Activated CD4-positive, alpha-beta T cell treated with anti-CD3 and anti-CD28 coated beads for 4 hours (primary cell): Measurements from ENCODE around the gene XIRP2.

Source experiments
- DNase-seq, 2 donors: peaks; one replicate each; pipeline ENCODE4 v3.0.0-alpha.2; 2020

Gene XIRP2

GRCh38 chr2:167142554-167142953 is 254.3 kb downstream of the XIRP2 start:
- DNase-seq = no peak

- no peak for DNase-seq
Observed at GRCh38 chr2:167144179-167144898, 256.1 kb downstream of the XIRP2 start.

- no peak for DNase-seq
Observed at GRCh38 chr2:167147271-167147941, 259.1 kb downstream of the XIRP2 start.

GRCh38 chr2:167151894-167152293 is 263.6 kb downstream of the XIRP2 start:
- no peak for DNase-seq

GRCh38 chr2:167157523-167157922 is 269.2 kb downstream of the XIRP2 start:
- DNase-seq = no peak

- no peak for DNase-seq
Observed at GRCh38 chr2:167177196-167177595, 288.9 kb downstream of the XIRP2 start.

- DNase-seq = no peak
Observed at GRCh38 chr2:167181134-167181533, 292.9 kb downstream of the XIRP2 start.

GRCh38 chr2:167181688-167182087 is 293.4 kb downstream of the XIRP2 start:
- no peak for DNase-seq

- no peak for DNase-seq
Observed at GRCh38 chr2:167182403-167182802, 294.1 kb downstream of the XIRP2 start.

- no peak for DNase-seq
Observed at GRCh38 chr2:167183931-167184330, 295.7 kb downstream of the XIRP2 start.

- no peak for DNase-seq
Observed at GRCh38 chr2:167186465-167186864, 298.2 kb downstream of the XIRP2 start.

- no peak for DNase-seq
Observed at GRCh38 chr2:167187049-167187727, 298.9 kb downstream of the XIRP2 start.

GRCh38 chr2:167187978-167188967 is 300.0 kb downstream of the XIRP2 start:
- no peak for DNase-seq

- no peak for DNase-seq
Observed at GRCh38 chr2:167190053-167190452, 301.8 kb downstream of the XIRP2 start.

GRCh38 chr2:167191588-167191987 is 303.3 kb downstream of the XIRP2 start:
- DNase-seq = no peak

GRCh38 chr2:167192833-167193232 is 304.6 kb downstream of the XIRP2 start:
- DNase-seq = no peak

GRCh38 chr2:167196461-167197252 is 308.4 kb downstream of the XIRP2 start:
- no peak for DNase-seq

- no peak for DNase-seq
Observed at GRCh38 chr2:167198009-167198408, 309.7 kb downstream of the XIRP2 start.

GRCh38 chr2:167198576-167198975 is 310.3 kb downstream of the XIRP2 start:
- no peak for DNase-seq

GRCh38 chr2:167200019-167200418 is 311.7 kb downstream of the XIRP2 start:
- no peak for DNase-seq

GRCh38 chr2:167209784-167210183 is 321.5 kb downstream of the XIRP2 start:
- no peak for DNase-seq
